ENCODE measurements around the gene MRPL51.

The MRPL51 gene

DNA sequence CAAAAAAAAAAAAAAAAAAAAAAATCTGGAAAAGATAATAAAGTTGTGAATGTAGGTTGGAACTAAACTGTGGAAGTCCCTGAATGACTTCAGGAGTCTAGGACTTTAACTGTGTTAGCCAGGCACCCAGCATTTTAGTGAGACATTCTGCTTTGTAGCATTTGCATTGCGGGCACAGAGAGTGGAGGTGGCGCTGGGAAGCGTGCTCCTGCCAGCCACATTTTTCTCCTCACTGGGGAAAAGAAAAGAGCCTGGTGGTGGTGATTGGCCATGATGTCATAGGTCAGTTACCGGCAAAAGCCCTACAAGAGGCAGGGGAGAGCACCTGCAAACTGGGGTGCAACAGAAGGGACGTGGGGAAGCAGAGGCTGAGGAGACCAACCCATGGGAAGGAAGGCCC is 31.6 kb upstream of the MRPL51 start:
- DNase-seq (ENCODE audit: low read depth) = no peak
- TF ChIP-seq, protein P1, sequence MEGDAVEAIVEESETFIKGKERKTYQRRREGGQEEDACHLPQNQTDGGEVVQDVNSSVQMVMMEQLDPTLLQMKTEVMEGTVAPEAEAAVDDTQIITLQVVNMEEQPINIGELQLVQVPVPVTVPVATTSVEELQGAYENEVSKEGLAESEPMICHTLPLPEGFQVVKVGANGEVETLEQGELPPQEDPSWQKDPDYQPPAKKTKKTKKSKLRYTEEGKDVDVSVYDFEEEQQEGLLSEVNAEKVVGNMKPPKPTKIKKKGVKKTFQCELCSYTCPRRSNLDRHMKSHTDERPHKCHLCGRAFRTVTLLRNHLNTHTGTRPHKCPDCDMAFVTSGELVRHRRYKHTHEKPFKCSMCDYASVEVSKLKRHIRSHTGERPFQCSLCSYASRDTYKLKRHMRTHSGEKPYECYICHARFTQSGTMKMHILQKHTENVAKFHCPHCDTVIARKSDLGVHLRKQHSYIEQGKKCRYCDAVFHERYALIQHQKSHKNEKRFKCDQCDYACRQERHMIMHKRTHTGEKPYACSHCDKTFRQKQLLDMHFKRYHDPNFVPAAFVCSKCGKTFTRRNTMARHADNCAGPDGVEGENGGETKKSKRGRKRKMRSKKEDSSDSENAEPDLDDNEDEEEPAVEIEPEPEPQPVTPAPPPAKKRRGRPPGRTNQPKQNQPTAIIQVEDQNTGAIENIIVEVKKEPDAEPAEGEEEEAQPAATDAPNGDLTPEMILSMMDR (conservative IDR thresholded peaks at IDR 0.05; ENCODE audit: control insufficient read depth, insufficient read depth, low read depth, low read length) = no peak
- no peak overlapping the region for H3K4me3 ChIP-seq (ENCODE audit: control insufficient read depth, low read depth, low read length)

DNA sequence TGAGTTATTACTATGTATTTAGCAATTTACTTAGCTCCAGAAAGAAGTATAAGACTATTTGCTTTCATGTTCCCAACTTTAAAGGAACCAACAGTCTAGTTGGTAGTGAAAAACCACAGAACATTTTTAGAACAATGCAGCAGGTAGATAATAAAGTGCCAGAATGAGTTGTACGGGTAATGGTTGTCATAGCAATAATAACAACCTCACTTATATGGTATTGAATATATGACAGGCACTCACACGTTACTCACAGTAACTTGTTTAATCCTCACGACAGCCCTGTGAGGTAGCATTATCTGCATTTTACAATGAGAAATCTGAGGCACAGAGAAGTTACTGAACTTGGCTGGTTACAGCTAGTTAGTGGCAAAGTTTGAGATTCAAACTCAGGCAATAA is 30.6 kb upstream of the MRPL51 start:
- TF ChIP-seq, protein P1 (conservative IDR thresholded peaks at IDR 0.05; ENCODE audit: control insufficient read depth, insufficient read depth, low read depth, low read length) = no peak
- no peak overlapping the region for H3K4me3 ChIP-seq (ENCODE audit: control insufficient read depth, low read depth, low read length)
- no peak for DNase-seq (ENCODE audit: low read depth)

DNA sequence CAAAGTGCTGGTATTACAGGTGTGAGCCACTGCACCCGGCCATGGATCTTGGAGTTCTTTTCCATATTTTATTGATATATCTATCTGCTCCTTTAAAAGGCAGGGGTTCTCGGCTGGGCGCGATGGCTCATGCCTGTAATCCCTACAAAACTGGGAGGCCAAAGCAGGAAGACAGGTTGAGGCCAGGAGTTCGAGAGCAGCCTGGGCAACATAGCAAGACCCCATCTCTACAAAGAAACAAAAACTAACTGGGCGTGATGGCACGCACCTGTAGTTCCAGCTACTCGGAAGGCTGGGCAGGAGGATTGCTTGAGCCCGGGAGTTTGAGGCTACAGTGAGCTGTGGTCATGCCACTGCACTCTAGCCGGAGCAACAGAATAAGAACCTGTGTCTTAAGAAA is 29.1 kb upstream of the MRPL51 start:
- H3K4me3 ChIP-seq (ENCODE audit: control insufficient read depth, low read depth, low read length) = no peak overlapping the region
- TF ChIP-seq, protein P1 (conservative IDR thresholded peaks at IDR 0.05; ENCODE audit: control insufficient read depth, insufficient read depth, low read depth, low read length) = no peak
- DNase-seq (ENCODE audit: low read depth) = no peak

DNA sequence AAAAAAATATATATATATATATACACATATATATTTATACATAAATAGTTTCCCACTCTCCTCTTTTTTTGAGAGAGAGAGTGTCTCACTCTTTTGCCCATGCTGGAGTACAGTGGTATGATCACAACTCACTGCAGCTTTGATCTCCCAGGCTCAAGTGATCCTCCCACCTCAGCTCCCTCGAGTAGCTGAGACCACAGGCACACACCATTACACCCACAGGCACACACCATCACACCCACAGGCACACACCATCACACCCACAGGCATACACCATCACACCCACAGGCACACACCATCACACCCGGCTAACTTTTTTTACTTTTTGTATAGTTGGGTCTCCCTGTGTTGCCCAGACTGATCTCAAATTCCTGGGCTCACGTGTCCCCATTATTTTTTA is 27.1 kb upstream of the MRPL51 start:
- DNase-seq (ENCODE audit: low read depth) = no peak
- H3K4me3 ChIP-seq (ENCODE audit: control insufficient read depth, low read depth, low read length) = no peak overlapping the region
- TF ChIP-seq, protein P1 (conservative IDR thresholded peaks at IDR 0.05; ENCODE audit: control insufficient read depth, insufficient read depth, low read depth, low read length) = no peak

DNA sequence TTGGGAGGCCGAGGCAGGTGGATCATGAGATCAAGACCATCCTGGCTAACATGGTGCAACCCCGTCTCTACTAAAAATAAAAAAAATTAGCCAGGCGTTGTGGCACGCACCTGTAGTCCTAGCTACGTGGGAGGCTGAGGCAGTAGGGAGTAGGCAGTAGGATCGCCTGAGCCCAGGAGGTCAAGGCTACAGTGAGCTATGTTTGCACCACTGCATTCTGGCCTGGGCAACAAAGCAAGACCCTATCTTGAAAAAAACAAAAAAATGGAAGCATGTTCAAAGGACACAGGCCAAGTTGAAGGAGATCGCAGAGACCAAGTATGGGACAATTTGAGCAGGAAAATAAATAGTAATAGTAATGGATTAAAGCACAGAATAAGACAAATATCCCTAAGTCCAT is 15.0 kb upstream of the MRPL51 start:
- H3K4me3 ChIP-seq (ENCODE audit: control insufficient read depth, low read depth, low read length) = no peak overlapping the region
- TF ChIP-seq, protein P1 (conservative IDR thresholded peaks at IDR 0.05; ENCODE audit: control insufficient read depth, insufficient read depth, low read depth, low read length) = no peak
- no peak for DNase-seq (ENCODE audit: low read depth)

DNA sequence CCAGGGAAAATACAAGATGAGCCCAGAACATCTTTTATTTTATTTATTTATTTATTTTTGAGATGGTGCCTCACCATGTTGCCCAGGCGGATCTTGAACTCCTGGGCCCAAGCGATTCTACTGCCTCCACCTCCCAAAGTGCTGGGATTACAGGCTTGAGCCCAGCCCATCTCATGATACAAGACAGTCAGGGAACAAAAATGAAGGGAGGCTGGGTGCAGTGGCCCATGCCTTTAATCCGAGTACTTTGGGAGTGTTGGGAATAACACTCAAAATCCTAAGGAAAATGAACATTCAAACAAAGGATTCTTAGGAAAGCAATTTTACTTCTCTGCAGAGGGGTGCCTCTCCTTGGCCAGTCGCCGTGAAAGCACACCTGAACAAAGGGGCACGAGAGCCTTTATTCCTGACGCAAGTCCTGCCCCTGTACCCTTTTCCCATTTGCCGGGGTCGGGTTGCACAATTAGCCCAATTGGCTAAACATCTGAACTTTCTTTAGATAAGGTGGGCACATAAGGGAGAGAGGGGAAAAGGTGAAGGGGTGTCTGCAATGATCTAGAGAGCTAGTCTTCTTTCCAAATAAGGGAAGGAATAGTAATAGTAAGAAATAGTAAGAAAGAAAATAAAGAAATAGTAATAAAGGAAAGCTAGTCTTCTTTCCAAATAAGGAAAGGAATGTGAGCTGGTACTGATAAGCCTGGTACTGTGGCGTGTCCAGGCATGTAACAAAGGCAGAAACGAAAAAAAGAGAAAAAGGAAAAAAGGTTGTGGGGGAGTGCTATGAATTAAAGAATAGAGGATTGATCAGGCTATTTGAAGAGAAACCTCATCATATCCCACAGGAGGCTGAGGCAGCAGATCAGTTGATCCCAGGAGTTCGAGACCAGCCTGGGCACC is 14.3 kb upstream of the MRPL51 start:
- H3K4me3 ChIP-seq (ENCODE audit: control insufficient read depth, low read depth, low read length) = no peak overlapping the region
- TF ChIP-seq, protein P1 (conservative IDR thresholded peaks at IDR 0.05; ENCODE audit: control insufficient read depth, insufficient read depth, low read depth, low read length) = no peak
- DNase-seq (ENCODE audit: low read depth) = no peak

All from fibroblast of mammary gland (primary cell).